Measurements from ENCODE around the gene WWOX. TPM values are rescaled to one million over a fixed set of nuclear protein-coding genes. Genes with fewer than 3 reads are reported as not detected.

WWOX gene
- total RNA-seq, 1 donor from 2014 or later = 8.6 TPM

GRCh38 chr16:78890373-78890895 is 791.0 kb downstream of the WWOX start:
- no peak for DNase-seq (ENCODE audit: low spot score)
- intact Hi-C loops (cut with DNase I) = no loop called here

- intact Hi-C loops (cut with DNase I) = no loop called here
- no peak for DNase-seq (ENCODE audit: low spot score)
These were observed 793.7 kb downstream of the WWOX start for GRCh38 chr16:78892951-78893733.

- DNase-seq (ENCODE audit: low spot score) = no peak
- intact Hi-C loops (cut with DNase I) = no loop called here
These were observed 795.4 kb downstream of the WWOX start for GRCh38 chr16:78894886-78895285.

- intact Hi-C loops (cut with DNase I) = no loop called here
- DNase-seq (ENCODE audit: low spot score) = no peak
These were observed 796.2 kb downstream of the WWOX start for GRCh38 chr16:78895681-78896080.

- DNase-seq (ENCODE audit: low spot score) = no peak
- intact Hi-C loops (cut with DNase I) = no loop called here
These were observed 796.8 kb downstream of the WWOX start for GRCh38 chr16:78896280-78896679.

GRCh38 chr16:78897299-78897698 is 797.8 kb downstream of the WWOX start:
- no peak for DNase-seq (ENCODE audit: low spot score)

GRCh38 chr16:78900044-78900811 is 800.8 kb downstream of the WWOX start:
- no peak for DNase-seq (ENCODE audit: low spot score)
- intact Hi-C loops (cut with DNase I) = no loop called here

More at GRCh38 chr16:78897299-78897698, 797.8 kb downstream of the WWOX start:
- intact Hi-C loops (cut with DNase I) = no loop called here

GRCh38 chr16:78900966-78901365 is 801.5 kb downstream of the WWOX start:
- intact Hi-C loops (cut with DNase I) = no loop called here
- no peak for DNase-seq (ENCODE audit: low spot score)

- intact Hi-C loops (cut with DNase I) = no loop called here
- no peak for DNase-seq (ENCODE audit: low spot score)
These were observed 802.9 kb downstream of the WWOX start for GRCh38 chr16:78902321-78902720.

GRCh38 chr16:78903237-78903636 is 803.8 kb downstream of the WWOX start:
- intact Hi-C loops (cut with DNase I) = no loop called here
- DNase-seq (ENCODE audit: low spot score) = no peak

- intact Hi-C loops (cut with DNase I) = no loop called here
- no peak for DNase-seq (ENCODE audit: low spot score)
These were observed 804.4 kb downstream of the WWOX start for GRCh38 chr16:78903843-78904242.

GRCh38 chr16:78906135-78906534 is 806.7 kb downstream of the WWOX start:
- intact Hi-C loops (cut with DNase I) = no loop called here
- DNase-seq (ENCODE audit: low spot score) = no peak

GRCh38 chr16:78909226-78909625 is 809.8 kb downstream of the WWOX start:
- intact Hi-C loops (cut with DNase I) = no loop called here
- no peak for DNase-seq (ENCODE audit: low spot score)

GRCh38 chr16:78915811-78916345 is 816.4 kb downstream of the WWOX start:
- intact Hi-C loops (cut with DNase I) = no loop called here
- no peak for DNase-seq (ENCODE audit: low spot score)

GRCh38 chr16:78916928-78917545 is 817.6 kb downstream of the WWOX start:
- intact Hi-C loops (cut with DNase I) = no loop called here

GRCh38 chr16:78918805-78919305 is 819.4 kb downstream of the WWOX start:
- intact Hi-C loops (cut with DNase I) = no loop called here
- DNase-seq (ENCODE audit: low spot score) = no peak

More at GRCh38 chr16:78916928-78917545, 817.6 kb downstream of the WWOX start:
- no peak for DNase-seq (ENCODE audit: low spot score)

GRCh38 chr16:78919852-78920251 is 820.4 kb downstream of the WWOX start:
- intact Hi-C loops (cut with DNase I) = no loop called here
- no peak for DNase-seq (ENCODE audit: low spot score)

GRCh38 chr16:78920621-78921020 is 821.2 kb downstream of the WWOX start:
- intact Hi-C loops (cut with DNase I) = no loop called here
- no peak for DNase-seq (ENCODE audit: low spot score)

GRCh38 chr16:78925083-78925767 is 825.8 kb downstream of the WWOX start:
- DNase-seq (ENCODE audit: low spot score) = no peak
- intact Hi-C loops (cut with DNase I) = loop anchor here (2.0 kb wide), 1 partner anchor 676 kb away; the partner anchor contains the start of gene MAF
